ENCODE measurements around the gene CLCNKB.
A peak's percentile ranks its signal among the peaks of the same experiment; 100 is the strongest.

Gene CLCNKB

GRCh38 chr1:16088351-16088911 is 44.8 kb downstream of the CLCNKB start:
- no peak overlapping the region for H3K4me3 ChIP-seq (ENCODE audit: control insufficient read depth, low read depth, low read length)
- TF ChIP-seq CTCF (conservative IDR thresholded peaks at IDR 0.05; ENCODE audit: control insufficient read depth, insufficient read depth, low read depth, low read length) = no peak
- DNase-seq (ENCODE audit: low read depth) = no peak

- peak; percentile 63 for DNase-seq (ENCODE audit: low read depth)
- no peak for TF ChIP-seq CTCF (conservative IDR thresholded peaks at IDR 0.05; ENCODE audit: control insufficient read depth, insufficient read depth, low read depth, low read length)
- H3K4me3 ChIP-seq (ENCODE audit: control insufficient read depth, low read depth, low read length) = no peak overlapping the region
Measured at GRCh38 chr1:16088996-16089395, 45.4 kb downstream of the CLCNKB start.

- H3K4me3 ChIP-seq (ENCODE audit: control insufficient read depth, low read depth, low read length) = no peak overlapping the region
- no peak for TF ChIP-seq CTCF (conservative IDR thresholded peaks at IDR 0.05; ENCODE audit: control insufficient read depth, insufficient read depth, low read depth, low read length)
- DNase-seq (ENCODE audit: low read depth) = no peak
Measured at GRCh38 chr1:16090076-16090826, 46.7 kb downstream of the CLCNKB start.

- no peak for DNase-seq (ENCODE audit: low read depth)
- no peak overlapping the region for H3K4me3 ChIP-seq (ENCODE audit: control insufficient read depth, low read depth, low read length)
- TF ChIP-seq CTCF (conservative IDR thresholded peaks at IDR 0.05; ENCODE audit: control insufficient read depth, insufficient read depth, low read depth, low read length) = no peak
Measured at GRCh38 chr1:16091296-16091695, 47.7 kb downstream of the CLCNKB start.

GRCh38 chr1:16092097-16092922 is 48.7 kb downstream of the CLCNKB start:
- no peak for DNase-seq (ENCODE audit: low read depth)
- no peak for TF ChIP-seq CTCF (conservative IDR thresholded peaks at IDR 0.05; ENCODE audit: control insufficient read depth, insufficient read depth, low read depth, low read length)
- H3K4me3 ChIP-seq (ENCODE audit: control insufficient read depth, low read depth, low read length) = no peak overlapping the region

GRCh38 chr1:16092923-16093511 is 49.4 kb downstream of the CLCNKB start:
- DNase-seq (ENCODE audit: low read depth) = no peak
- no peak for TF ChIP-seq CTCF (conservative IDR thresholded peaks at IDR 0.05; ENCODE audit: control insufficient read depth, insufficient read depth, low read depth, low read length)
- H3K4me3 ChIP-seq (ENCODE audit: control insufficient read depth, low read depth, low read length) = no peak overlapping the region

Measured in fibroblast of mammary gland (primary cell).